ENCODE results near the gene HDDC2.

HDDC2 gene

DNA sequence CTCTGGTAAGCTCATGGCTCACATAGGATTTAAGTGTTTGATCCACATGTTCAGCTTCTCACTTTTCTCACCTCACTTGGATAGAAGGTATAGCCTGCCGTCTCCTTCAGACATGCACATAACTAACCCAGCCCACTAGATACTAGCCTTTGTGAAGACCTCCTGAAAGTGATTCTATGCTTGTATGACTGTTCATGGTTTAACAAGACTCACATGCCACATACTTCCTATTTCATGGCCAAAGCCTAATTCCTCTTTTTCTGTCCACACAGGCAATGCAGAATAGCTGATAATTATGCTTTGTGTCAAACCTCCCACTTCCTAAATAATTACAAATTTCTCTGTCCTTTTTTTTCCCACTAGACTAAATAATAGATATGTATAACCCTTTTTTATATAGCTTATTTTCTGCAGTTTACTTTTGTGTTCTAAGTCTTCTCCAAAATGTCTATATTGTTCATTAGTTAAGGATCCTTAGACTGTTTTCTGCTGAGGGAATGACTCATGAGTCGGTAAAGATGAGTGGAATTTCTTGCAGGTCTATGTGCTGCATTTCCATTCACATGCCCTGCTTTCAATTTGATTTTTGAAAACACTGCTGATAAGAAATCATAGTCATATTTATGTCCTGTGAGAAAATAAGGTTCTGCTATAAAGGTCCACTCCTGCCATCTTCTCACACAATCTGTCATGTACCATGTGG lies 43.0 kb downstream of the HDDC2 start:
- H3K9me3 Mint-ChIP-seq, result no peaks in the 10 kb centered on the region
- H3K36me3 Mint-ChIP-seq (ENCODE audit: insufficient read depth), result no peaks in the 10 kb centered on the region
- H3K27ac Mint-ChIP-seq (ENCODE audit: low read depth), result no peak overlapping the region
- DNase-seq (ENCODE audit: low spot score in 2 of 2) (no peak), ATAC-seq (replicated peaks; ENCODE audit: extremely low read depth, poor library complexity, severe bottlenecking) (no peak)
- H3K27me3 Mint-ChIP-seq, result no peaks in the 10 kb centered on the region
- no peaks in the 10 kb centered on the region for H3K4me1 Mint-ChIP-seq
- no peak overlapping the region for H3K4me3 Mint-ChIP-seq

DNA sequence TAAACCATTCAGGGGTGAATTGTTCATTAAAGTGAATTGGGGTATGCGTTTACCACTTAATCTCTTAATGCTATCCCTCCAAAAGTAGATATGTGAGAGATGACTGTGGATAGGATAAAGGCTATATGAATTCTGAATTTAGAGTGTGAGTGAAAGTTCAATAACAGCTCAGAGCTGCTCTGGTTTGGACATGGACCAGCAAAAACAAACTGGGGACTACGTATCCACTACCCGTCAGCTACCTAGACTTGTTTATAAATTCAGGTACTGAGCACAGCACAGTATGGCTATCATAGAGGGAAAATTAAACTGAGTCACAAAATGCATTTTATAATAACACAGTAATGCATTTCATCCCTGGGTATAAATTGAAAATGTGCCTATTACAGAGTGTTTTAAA lies 44.4 kb downstream of the HDDC2 start:
- no peaks in the 10 kb centered on the region for H3K36me3 Mint-ChIP-seq (ENCODE audit: insufficient read depth)
- no peak overlapping the region for H3K27ac Mint-ChIP-seq (ENCODE audit: low read depth)
- no peak for DNase-seq (ENCODE audit: low spot score in 2 of 2)
- no peaks in the 10 kb centered on the region for H3K4me1 Mint-ChIP-seq
- no peak overlapping the region for H3K4me3 Mint-ChIP-seq
- H3K27me3 Mint-ChIP-seq, result no peaks in the 10 kb centered on the region
- ATAC-seq (replicated peaks; ENCODE audit: extremely low read depth, poor library complexity, severe bottlenecking), result no peak
- H3K9me3 Mint-ChIP-seq, result no peaks in the 10 kb centered on the region

DNA sequence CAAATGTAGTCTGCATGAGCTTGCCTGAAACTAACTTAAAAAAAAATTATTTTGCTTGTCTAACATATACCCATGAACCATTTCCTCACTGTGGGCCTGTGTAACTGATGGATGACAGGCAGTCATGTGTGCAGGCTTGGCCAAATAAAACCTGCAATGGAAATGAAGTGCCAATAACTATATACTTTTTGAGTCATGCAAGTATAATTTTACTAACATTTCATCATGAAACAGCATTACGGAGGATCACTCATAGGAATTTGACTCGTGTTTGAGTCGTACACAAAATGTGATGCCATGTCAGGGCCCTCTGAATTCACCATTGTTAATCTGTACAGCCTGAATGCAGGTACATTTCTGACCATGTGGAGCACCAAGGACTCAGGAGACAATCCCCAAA lies 46.6 kb downstream of the HDDC2 start:
- Mint-ChIP-seq H3K4me3 (no peak overlapping the region), H3K36me3 (ENCODE audit: insufficient read depth) (no peaks in the 10 kb centered on the region), H3K27ac (ENCODE audit: low read depth) (no peak overlapping the region), H3K9me3 (no peaks in the 10 kb centered on the region), H3K27me3 (no peaks in the 10 kb centered on the region), H3K4me1 (no peaks in the 10 kb centered on the region)
- no peak for DNase-seq (ENCODE audit: low spot score in 2 of 2)
- ATAC-seq (replicated peaks; ENCODE audit: extremely low read depth, poor library complexity, severe bottlenecking), result no peak

DNA sequence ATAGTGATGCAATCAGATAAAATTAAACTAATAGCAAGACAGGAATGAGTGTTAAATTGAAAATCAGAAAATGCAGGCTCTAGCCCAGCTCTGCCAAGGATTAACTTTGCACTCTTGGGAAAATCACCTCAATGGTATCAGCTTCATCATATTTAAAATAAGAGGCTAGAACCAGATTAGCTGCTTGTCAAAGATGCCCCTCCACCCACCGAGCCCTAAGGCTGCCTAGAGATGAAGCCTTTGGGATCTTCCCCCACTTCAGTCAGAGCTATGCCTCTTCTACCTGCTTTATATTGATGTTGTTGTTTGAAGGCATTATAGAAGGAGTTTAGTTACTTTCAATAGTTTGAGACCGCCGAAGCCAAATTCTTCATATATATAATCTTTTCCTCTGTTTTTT lies 47.4 kb downstream of the HDDC2 start:
- Mint-ChIP-seq H3K27ac (ENCODE audit: low read depth) (no peak overlapping the region), H3K9me3 (no peaks in the 10 kb centered on the region), H3K4me3 (no peak overlapping the region), H3K27me3 (no peaks in the 10 kb centered on the region), H3K36me3 (ENCODE audit: insufficient read depth) (no peaks in the 10 kb centered on the region), H3K4me1 (no peaks in the 10 kb centered on the region)
- no peak for ATAC-seq (replicated peaks; ENCODE audit: extremely low read depth, poor library complexity, severe bottlenecking)
- DNase-seq (ENCODE audit: low spot score in 2 of 2), result no peak

DNA sequence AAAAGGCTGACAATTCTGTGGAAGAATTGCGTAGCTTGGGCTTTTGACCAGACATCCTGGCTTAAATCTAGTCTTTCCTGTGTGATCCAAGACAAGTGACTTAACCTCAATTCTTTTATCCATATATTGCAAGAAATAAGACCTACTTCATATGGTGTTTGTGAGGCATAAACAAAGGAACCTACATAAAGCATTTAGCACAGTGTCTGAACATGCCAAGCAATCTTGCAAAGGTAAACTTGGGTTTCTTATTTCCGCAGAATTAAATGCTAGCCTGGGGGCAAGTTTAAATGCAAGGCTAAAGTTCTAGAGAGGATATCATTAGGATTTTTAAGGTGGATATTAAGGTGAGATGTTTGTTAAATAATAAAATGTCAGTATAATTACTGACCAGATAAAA lies 47.9 kb downstream of the HDDC2 start:
- Mint-ChIP-seq H3K4me1 (no peaks in the 10 kb centered on the region), H3K9me3 (no peaks in the 10 kb centered on the region), H3K36me3 (ENCODE audit: insufficient read depth) (no peaks in the 10 kb centered on the region), H3K27me3 (no peaks in the 10 kb centered on the region), H3K4me3 (no peak overlapping the region), H3K27ac (ENCODE audit: low read depth) (no peak overlapping the region)
- ATAC-seq (replicated peaks; ENCODE audit: extremely low read depth, poor library complexity, severe bottlenecking) (no peak), DNase-seq (ENCODE audit: low spot score in 2 of 2) (no peak)

DNA sequence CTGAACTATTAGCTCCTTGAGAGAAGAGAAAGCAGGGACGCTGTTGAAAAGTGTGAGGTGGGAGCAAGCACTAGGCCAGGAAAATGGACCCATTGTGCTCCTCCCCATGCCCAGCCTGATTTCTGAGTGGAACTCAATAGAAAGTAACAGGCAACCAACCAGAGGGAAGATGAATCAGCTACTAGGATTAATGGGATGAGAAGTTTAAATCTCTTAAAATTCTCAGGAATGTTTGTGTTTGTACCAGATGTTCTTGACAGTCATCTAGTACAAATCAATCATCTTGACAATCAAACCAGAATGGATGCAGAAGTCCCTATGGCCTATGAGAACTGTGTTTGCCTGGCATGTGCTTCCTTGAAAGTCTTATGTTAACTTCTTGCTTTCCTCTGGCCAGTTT lies 48.9 kb downstream of the HDDC2 start:
- Mint-ChIP-seq H3K36me3 (ENCODE audit: insufficient read depth) (no peaks in the 10 kb centered on the region), H3K9me3 (no peaks in the 10 kb centered on the region), H3K4me1 (no peaks in the 10 kb centered on the region), H3K4me3 (no peak overlapping the region), H3K27me3 (peaks cover 6% of the 10 kb centered on the region), H3K27ac (ENCODE audit: low read depth) (no peak overlapping the region)
- DNase-seq (ENCODE audit: low spot score in 2 of 2) (no peak), ATAC-seq (replicated peaks; ENCODE audit: extremely low read depth, poor library complexity, severe bottlenecking) (no peak)

DNA sequence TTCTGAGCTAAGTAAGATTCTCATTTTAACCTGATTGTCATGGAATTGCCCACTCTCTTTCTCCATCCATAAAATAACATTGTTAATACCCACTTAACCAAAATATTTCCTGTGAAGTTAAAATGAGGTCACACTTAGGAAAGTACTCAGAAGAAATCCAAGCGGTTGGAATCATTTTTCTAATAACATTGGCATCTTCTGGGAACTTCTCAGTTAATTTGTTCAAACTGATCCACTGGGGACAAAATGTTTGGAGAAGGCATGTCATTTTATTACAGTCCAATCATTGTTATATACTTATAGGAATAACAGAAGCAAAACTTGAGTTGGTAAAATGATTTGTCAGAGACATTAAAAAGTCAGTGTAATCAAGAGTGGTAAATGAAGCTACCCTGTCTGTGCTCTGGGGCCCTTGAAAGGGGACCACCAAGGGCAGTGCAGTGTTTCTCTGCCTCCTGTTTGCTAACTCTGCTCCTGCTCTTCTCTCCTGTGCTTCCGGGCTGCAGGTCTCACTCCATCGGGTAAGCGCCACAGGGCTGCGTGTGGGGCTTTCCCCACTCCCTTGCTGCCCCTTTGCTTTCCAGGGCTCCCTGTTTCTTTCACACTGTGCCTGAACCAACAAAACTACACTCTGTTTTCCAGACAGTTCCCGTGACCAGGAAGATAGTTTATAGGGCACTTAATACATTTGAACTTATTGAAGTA lies 50.1 kb downstream of the HDDC2 start:
- Mint-ChIP-seq H3K27me3 (peaks cover 17% of the 10 kb centered on the region), H3K27ac (ENCODE audit: low read depth) (no peak overlapping the region), H3K36me3 (ENCODE audit: insufficient read depth) (no peaks in the 10 kb centered on the region), H3K4me1 (no peaks in the 10 kb centered on the region), H3K4me3 (no peak overlapping the region), H3K9me3 (no peaks in the 10 kb centered on the region)
- ATAC-seq (replicated peaks; ENCODE audit: extremely low read depth, poor library complexity, severe bottlenecking) (no peak), DNase-seq (ENCODE audit: low spot score in 2 of 2) (no peak)

DNA sequence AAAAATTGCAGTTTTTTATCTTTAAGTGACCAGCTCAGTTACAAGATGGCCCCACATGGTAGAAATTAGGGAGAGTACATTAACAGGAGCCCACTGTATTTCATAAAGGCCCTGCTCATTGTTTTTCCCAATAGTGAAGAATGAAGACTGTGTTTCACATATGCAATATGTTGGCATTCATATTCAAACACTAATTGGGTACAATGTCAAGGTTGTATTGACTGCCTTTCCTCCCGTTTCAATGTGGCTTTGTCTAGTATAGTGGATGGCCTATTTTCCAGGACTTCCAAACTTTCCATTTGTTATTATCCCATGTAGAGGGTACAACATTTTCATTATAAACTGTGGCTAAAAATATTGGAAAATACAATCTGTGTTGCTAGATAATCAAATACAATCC lies 51.3 kb downstream of the HDDC2 start:
- Mint-ChIP-seq H3K27me3 (peaks cover 28% of the 10 kb centered on the region), H3K27ac (ENCODE audit: low read depth) (no peak overlapping the region), H3K4me1 (no peaks in the 10 kb centered on the region), H3K36me3 (ENCODE audit: insufficient read depth) (no peaks in the 10 kb centered on the region), H3K9me3 (no peaks in the 10 kb centered on the region), H3K4me3 (no peak overlapping the region)
- ATAC-seq (replicated peaks; ENCODE audit: extremely low read depth, poor library complexity, severe bottlenecking) (no peak), DNase-seq (ENCODE audit: low spot score in 2 of 2) (no peak)

DNA sequence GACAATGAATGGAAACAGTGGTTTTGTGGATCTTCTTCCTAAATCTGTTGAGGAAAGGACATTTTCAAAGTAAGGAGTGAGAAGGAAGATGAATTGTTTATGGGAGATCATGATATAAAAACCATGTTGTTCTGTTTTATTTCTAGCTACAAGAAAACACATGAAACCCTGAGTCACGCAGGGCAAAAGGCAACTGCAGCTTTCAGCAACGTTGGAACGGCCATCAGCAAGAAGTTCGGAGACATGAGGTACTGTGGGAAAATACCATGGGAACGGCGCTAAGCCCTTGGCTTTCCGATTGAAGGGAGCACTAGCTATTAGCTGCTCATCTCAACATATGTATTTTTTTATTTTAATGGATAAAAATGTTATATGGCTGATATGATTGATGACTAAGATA lies 53.6 kb downstream of the HDDC2 start:
- DNase-seq (ENCODE audit: low spot score in 2 of 2), result no peak
- Mint-ChIP-seq H3K27ac (ENCODE audit: low read depth) (no peak overlapping the region), H3K9me3 (no peaks in the 10 kb centered on the region), H3K36me3 (ENCODE audit: insufficient read depth) (no peaks in the 10 kb centered on the region), H3K4me3 (no peak overlapping the region), H3K4me1 (no peaks in the 10 kb centered on the region), H3K27me3 (peaks cover 36% of the 10 kb centered on the region)
- no peak for ATAC-seq (replicated peaks; ENCODE audit: extremely low read depth, poor library complexity, severe bottlenecking)

DNA sequence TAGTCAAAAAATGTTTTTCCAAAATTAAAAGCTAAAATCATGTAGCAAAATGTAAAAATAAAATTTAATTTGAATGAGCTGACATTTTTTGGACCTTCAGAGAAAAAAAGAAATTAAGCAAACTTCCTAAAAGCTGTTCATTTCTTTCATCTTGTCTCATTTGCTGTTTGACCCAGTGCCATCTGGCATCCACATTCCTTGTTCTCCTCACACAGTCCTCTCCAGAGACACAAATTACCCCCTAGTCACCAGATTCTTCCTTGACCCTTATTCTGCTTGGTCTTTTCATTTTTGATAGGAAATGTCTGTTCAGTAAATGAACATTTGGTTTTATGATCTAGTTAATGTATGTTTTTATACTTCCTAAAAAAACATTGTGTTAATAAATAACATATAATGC lies 55.2 kb downstream of the HDDC2 start:
- no peaks in the 10 kb centered on the region for H3K4me1 Mint-ChIP-seq
- H3K36me3 Mint-ChIP-seq (ENCODE audit: insufficient read depth), result no peaks in the 10 kb centered on the region
- no peak overlapping the region for H3K27ac Mint-ChIP-seq (ENCODE audit: low read depth)

DNA sequence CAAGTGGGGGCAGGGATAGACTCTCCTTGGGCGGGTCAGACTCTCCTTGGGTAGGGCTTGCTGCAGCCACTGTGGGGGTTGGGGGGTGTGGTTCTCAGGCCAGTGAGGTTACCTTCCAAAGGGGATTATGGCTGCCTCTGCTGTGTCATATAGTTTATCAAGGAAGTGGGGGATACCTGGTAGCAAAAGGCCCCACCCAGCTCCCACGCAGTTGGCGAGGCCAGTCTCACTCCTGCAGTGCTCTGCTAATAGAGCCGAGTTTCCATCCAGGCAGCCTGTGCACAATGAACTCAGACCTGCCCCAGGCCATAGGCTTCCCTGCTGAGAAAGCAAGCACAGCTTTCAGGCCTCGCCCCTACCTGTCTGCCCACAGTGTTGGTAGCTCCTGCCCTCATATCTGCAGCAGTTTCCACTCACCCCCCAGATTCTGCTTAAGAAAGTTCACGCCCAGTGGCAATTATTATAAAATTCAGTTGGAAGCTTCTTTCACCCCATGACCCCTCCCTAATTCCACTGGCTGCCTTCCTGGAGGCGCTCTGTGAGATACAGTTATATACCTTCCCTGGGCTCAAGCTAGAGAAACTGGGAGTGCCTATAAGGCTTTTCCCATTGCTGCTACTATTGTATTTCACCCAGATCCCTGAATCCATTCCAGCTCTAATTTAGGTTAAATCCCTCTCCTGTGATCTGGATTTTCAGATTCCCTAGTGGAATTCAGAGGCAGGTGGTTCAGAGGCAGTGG lies 56.1 kb downstream of the HDDC2 start:
- no peak overlapping the region for H3K4me3 Mint-ChIP-seq
- H3K27me3 Mint-ChIP-seq, result peaks cover 60% of the 10 kb centered on the region
- H3K27ac Mint-ChIP-seq (ENCODE audit: low read depth), result no peak overlapping the region
- peaks cover 13% of the 10 kb centered on the region for H3K9me3 Mint-ChIP-seq
- no peaks in the 10 kb centered on the region for H3K4me1 Mint-ChIP-seq
- H3K36me3 Mint-ChIP-seq (ENCODE audit: insufficient read depth), result no peaks in the 10 kb centered on the region
- ATAC-seq (replicated peaks; ENCODE audit: extremely low read depth, poor library complexity, severe bottlenecking) (no peak), DNase-seq (ENCODE audit: low spot score in 2 of 2) (no peak)

More for the DNA sequence above, 55.2 kb downstream of the HDDC2 start:
- Mint-ChIP-seq H3K9me3 (peaks cover 4% of the 10 kb centered on the region), H3K27me3 (peaks cover 51% of the 10 kb centered on the region), H3K4me3 (no peak overlapping the region)
- ATAC-seq (replicated peaks; ENCODE audit: extremely low read depth, poor library complexity, severe bottlenecking) (no peak), DNase-seq (ENCODE audit: low spot score in 2 of 2) (no peak)

DNA sequence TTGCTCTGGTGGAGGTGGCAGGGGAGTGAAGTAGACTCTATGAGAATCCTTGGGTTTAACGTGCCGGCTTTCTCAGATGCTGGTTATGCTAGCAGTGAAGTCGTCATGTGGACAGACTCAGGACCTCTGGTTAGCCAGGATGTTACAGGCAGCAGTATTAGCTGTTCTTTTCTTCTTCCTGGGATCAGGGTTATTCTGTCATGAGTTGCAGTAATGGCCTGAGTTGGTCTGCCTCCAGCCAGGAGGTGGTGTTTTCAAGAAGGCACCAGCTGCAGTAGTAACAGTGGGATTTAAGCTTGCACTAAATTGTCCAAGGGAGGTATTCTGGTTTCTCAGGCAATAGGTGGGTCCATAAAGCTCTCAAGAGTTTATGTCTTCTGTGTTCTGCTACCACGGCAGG lies 56.7 kb downstream of the HDDC2 start:
- Mint-ChIP-seq H3K4me3 (no peak overlapping the region), H3K36me3 (ENCODE audit: insufficient read depth) (no peaks in the 10 kb centered on the region), H3K27ac (ENCODE audit: low read depth) (no peak overlapping the region), H3K4me1 (no peaks in the 10 kb centered on the region), H3K27me3 (peaks cover 66% of the 10 kb centered on the region), H3K9me3 (peaks cover 15% of the 10 kb centered on the region)
- ATAC-seq (replicated peaks; ENCODE audit: extremely low read depth, poor library complexity, severe bottlenecking), result no peak
- no peak for DNase-seq (ENCODE audit: low spot score in 2 of 2)

DNA sequence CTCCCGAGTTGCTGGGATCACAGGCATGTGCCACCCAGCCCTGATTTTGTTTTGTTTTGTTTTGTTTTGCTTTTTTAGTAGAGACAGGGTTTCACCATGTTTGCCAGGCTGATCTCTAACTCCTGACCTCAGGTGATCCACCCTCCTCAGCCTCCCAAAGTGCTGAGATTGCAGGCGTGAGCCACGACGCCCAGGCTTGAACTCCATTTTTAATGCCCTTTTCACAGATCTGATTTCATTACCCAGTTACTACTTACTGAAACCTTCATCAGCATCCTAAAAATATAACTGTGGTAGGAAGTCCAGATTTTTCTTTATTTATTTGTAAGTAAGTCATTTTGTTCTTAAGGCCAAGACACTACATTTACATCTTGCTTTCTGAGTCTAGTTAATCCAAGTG lies 64.0 kb downstream of the HDDC2 start:
- peaks cover 29% of the 10 kb centered on the region for H3K27me3 Mint-ChIP-seq
- no peaks in the 10 kb centered on the region for H3K4me1 Mint-ChIP-seq
- H3K4me3 Mint-ChIP-seq, result no peak overlapping the region
- H3K27ac Mint-ChIP-seq (ENCODE audit: low read depth), result no peak overlapping the region
- H3K9me3 Mint-ChIP-seq, result peaks cover 22% of the 10 kb centered on the region
- ATAC-seq (replicated peaks; ENCODE audit: extremely low read depth, poor library complexity, severe bottlenecking), result no peak
- DNase-seq (ENCODE audit: low spot score in 2 of 2), result no peak
- peaks cover 2% of the 10 kb centered on the region for H3K36me3 Mint-ChIP-seq (ENCODE audit: insufficient read depth)
